ENCODE measurements around the gene ERCC3.
A peak's percentile ranks its signal among the peaks of the same experiment; 100 is the strongest.
"Not testable (repeated sequence)": the region's sequence is repeated elsewhere in the genome, so short reads cannot be mapped to it uniquely, and the experiment has no call there.

ERCC3 gene

GRCh38 chr2:127216095-127216494 lies 77.8 kb downstream of the ERCC3 start:
- no peak for ATAC-seq (ENCODE audit: low read depth)
- Histone ChIP-seq H3K9me3 (ENCODE audit: severe bottlenecking) (peaks cover 5% of the 10 kb centered on the region), H3K27me3 (ENCODE audit: insufficient read depth, poor library complexity, severe bottlenecking) (no peaks in the 10 kb centered on the region), H3K4me3 (ENCODE audit: severe bottlenecking) (no peak overlapping the region), H3K36me3 (ENCODE audit: low read depth) (no peaks in the 10 kb centered on the region), H3K4me1 (ENCODE audit: insufficient read depth, poor library complexity, severe bottlenecking) (peaks cover 11% of the 10 kb centered on the region), H3K27ac (ENCODE audit: poor library complexity, severe bottlenecking) (peak overlapping the region; percentile 89)
- no peak for DNase-seq (ENCODE audit: low spot score)
- TF ChIP-seq CTCF (IDR thresholded peaks at IDR 0.05; ENCODE audit: poor library complexity, severe bottlenecking), result no peak

- H3K27me3 ChIP-seq (ENCODE audit: insufficient read depth, poor library complexity, severe bottlenecking); H3K36me3 ChIP-seq (ENCODE audit: low read depth); ATAC-seq (ENCODE audit: low read depth); DNase-seq (ENCODE audit: low spot score); H3K4me3 ChIP-seq (ENCODE audit: severe bottlenecking); H3K9me3 ChIP-seq (ENCODE audit: severe bottlenecking); H3K27ac ChIP-seq (ENCODE audit: poor library complexity, severe bottlenecking): not testable (repeated sequence)
- H3K4me1 ChIP-seq (ENCODE audit: insufficient read depth, poor library complexity, severe bottlenecking), result peaks cover 11% of the 10 kb centered on the region
These were observed 79.7 kb downstream of the ERCC3 start for GRCh38 chr2:127214201-127214600.

- Histone ChIP-seq H3K27me3 (ENCODE audit: insufficient read depth, poor library complexity, severe bottlenecking) (no peaks in the 10 kb centered on the region), H3K36me3 (ENCODE audit: low read depth) (no peaks in the 10 kb centered on the region), H3K4me1 (ENCODE audit: insufficient read depth, poor library complexity, severe bottlenecking) (no peaks in the 10 kb centered on the region), H3K27ac (ENCODE audit: poor library complexity, severe bottlenecking) (no peak overlapping the region), H3K9me3 (ENCODE audit: severe bottlenecking) (no peaks in the 10 kb centered on the region), H3K4me3 (ENCODE audit: severe bottlenecking) (no peak overlapping the region)
- DNase-seq (ENCODE audit: low spot score), result no peak
- ATAC-seq (ENCODE audit: low read depth), result peak; percentile 50; the same call in 2 of the 3 replicates
- no peak for TF ChIP-seq CTCF (IDR thresholded peaks at IDR 0.05; ENCODE audit: poor library complexity, severe bottlenecking)
These were observed 85.6 kb downstream of the ERCC3 start for GRCh38 chr2:127208313-127208712.

Measured in RWPE2 (cell line).